Mesothelial cell of epicardium (in vitro differentiated cells): ENCODE data around the gene TANC1. TPM values are rescaled to one million over a fixed set of nuclear protein-coding genes. Genes with fewer than 3 reads are reported as not detected.
A peak's percentile ranks its signal among the peaks of the same experiment; 100 is the strongest.

Experiments used
- DNase-seq, 2 experiments: peaks; one replicate each; pipeline ENCODE4 v3.0.0; 2021; ENCODE audit warnings: low spot score in 2 of 2; ENCODE audit not compliant: unreplicated experiment in 2 of 2
- H3K27ac Mint-ChIP-seq: 2 replicates; pipeline ENCODE4 v1.8.0; 2021; ENCODE audit warnings: mixed read lengths
- H3K27me3 Mint-ChIP-seq: 2 replicates; pipeline ENCODE4 v1.8.0; 2021; ENCODE audit warnings: low read depth, mixed read lengths
- H3K36me3 Mint-ChIP-seq: 2 replicates; pipeline ENCODE4 v1.8.0; 2021; ENCODE audit warnings: mixed read lengths
- H3K4me1 Mint-ChIP-seq: 2 replicates; pipeline ENCODE4 v1.8.0; 2021; ENCODE audit warnings: mixed read lengths
- H3K4me3 Mint-ChIP-seq: 2 replicates; pipeline ENCODE4 v1.8.0; 2021; ENCODE audit warnings: mild to moderate bottlenecking, moderate library complexity, mixed read lengths
- H3K9me3 Mint-ChIP-seq: 2 replicates; pipeline ENCODE4 v1.8.0; 2021; ENCODE audit warnings: mixed read lengths
- total RNA-seq: library from RNA; stranded (reverse); gene quantifications from 3 replicates; pipeline ENCODE4 v1.2.1, GENCODE V29; 2021
- TF ChIP-seq, protein P1 (sequence below): fragments of 200-600 bp; sonication (generic); IDR thresholded peaks from one replicate; pipeline ENCODE4 v1.5.0; 2021; ENCODE audit warnings: antibody characterized with exemption; ENCODE audit not compliant: unreplicated experiment

TANC1 gene
- total RNA-seq, 1 donor from 2014 or later, result 138 TPM

DNA sequence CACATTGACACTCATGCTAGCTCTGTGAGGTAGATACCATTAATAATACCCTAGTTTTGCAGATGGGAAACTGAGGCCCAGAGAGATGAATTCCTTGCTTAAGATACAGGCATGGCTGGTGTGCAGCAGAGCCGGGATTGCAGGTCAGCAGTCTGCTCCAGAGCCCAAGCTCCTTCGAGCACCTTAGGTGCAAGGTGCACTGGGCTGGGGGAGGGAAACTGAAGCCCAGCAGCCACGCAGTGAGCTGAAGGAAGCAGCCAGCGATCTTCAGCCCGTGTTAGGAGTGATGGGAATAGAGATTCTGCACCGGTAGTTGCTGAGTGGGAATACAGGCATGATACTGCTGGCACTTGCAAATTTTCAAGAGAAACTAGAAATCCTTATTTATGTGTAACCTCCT, 50.6 kb downstream of the TANC1 start:
- no peak for DNase-seq
- H3K4me3 Mint-ChIP-seq, result no peak overlapping the region
- H3K27me3 Mint-ChIP-seq, result no peaks in the 10 kb centered on the region
- peaks cover 30% of the 10 kb centered on the region for H3K36me3 Mint-ChIP-seq
- H3K9me3 Mint-ChIP-seq, result peaks cover 23% of the 10 kb centered on the region
- H3K4me1 Mint-ChIP-seq, result peaks cover 8% of the 10 kb centered on the region
- TF ChIP-seq, protein P1, sequence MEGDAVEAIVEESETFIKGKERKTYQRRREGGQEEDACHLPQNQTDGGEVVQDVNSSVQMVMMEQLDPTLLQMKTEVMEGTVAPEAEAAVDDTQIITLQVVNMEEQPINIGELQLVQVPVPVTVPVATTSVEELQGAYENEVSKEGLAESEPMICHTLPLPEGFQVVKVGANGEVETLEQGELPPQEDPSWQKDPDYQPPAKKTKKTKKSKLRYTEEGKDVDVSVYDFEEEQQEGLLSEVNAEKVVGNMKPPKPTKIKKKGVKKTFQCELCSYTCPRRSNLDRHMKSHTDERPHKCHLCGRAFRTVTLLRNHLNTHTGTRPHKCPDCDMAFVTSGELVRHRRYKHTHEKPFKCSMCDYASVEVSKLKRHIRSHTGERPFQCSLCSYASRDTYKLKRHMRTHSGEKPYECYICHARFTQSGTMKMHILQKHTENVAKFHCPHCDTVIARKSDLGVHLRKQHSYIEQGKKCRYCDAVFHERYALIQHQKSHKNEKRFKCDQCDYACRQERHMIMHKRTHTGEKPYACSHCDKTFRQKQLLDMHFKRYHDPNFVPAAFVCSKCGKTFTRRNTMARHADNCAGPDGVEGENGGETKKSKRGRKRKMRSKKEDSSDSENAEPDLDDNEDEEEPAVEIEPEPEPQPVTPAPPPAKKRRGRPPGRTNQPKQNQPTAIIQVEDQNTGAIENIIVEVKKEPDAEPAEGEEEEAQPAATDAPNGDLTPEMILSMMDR, result no peak
- H3K27ac Mint-ChIP-seq, result no peak overlapping the region

DNA sequence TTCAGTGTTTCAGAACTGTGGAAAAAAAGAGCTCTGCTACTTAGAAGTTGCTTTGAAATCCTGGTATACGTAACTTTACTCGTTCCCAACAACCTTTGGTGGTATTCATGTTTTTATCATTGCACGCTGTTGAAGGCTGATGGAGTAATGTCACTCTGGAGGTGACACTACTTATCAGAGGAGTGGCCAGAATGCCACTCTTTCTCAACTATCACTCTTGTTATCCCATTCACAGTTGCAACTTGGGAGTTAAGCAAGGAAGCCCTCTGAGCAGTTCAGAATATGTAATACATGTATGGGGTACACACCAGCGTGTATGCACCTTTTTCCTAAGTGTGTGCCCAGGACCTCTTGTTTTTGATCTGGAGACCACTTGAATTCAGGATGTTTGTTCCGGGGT, 53.6 kb downstream of the TANC1 start:
- Mint-ChIP-seq H3K4me3 (no peak overlapping the region), H3K27me3 (no peaks in the 10 kb centered on the region)

DNA sequence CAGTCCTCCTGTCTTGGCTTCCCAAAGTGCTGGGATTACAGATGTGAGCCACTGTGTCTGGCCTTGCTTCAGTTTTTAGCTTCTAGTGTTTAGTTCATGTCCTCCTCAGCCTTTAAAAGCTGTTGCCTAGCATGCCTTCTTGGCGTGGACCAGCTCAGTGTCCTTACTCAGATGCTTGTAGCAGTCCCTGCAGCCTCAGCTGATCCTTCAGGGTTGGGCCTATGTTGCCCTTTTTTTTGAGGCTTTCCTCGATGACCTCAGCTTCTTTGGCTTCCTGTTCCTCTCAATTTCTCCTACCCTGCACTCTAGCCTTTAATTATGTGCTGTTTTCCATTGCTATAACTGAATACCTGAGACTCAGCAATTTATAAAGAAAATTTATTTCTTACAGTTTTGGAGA, 57.7 kb downstream of the TANC1 start:
- Mint-ChIP-seq H3K36me3 (peaks cover 14% of the 10 kb centered on the region), H3K27ac (peak overlapping the region; percentile 40), H3K4me3 (no peak overlapping the region), H3K27me3 (no peaks in the 10 kb centered on the region), H3K4me1 (peaks cover 35% of the 10 kb centered on the region), H3K9me3 (no peaks in the 10 kb centered on the region)
- no peak for DNase-seq
- TF ChIP-seq, protein P1, result no peak

More for the DNA sequence above, 53.6 kb downstream of the TANC1 start:
- H3K9me3 Mint-ChIP-seq, result no peaks in the 10 kb centered on the region
- H3K36me3 Mint-ChIP-seq, result peaks cover 6% of the 10 kb centered on the region
- H3K4me1 Mint-ChIP-seq, result peaks cover 13% of the 10 kb centered on the region
- no peak for DNase-seq
- TF ChIP-seq, protein P1, result no peak
- no peak overlapping the region for H3K27ac Mint-ChIP-seq

DNA sequence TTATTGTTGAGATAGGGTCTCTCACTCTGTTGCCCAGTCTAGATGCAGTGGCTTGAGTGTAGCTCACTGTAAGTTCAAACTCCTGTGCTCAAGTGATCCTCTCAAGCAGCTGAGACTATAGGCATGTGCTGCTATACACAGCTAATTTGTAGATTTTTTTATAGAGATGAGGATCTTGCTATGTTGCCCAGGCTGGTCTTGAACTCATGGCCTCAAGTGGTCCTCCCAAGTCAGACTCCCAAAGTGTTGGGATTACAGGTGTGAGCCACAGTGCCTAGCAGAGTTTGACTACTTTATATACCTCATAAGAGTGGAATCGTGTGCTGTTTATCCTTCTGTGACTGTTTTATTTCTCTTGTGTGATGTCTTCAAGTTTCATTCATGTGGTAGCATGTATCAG, 60.3 kb downstream of the TANC1 start:
- no peak for DNase-seq
- no peak overlapping the region for H3K4me3 Mint-ChIP-seq
- H3K36me3 Mint-ChIP-seq, result peaks cover 11% of the 10 kb centered on the region
- peaks cover 56% of the 10 kb centered on the region for H3K4me1 Mint-ChIP-seq
- no peaks in the 10 kb centered on the region for H3K9me3 Mint-ChIP-seq
- peak overlapping the region; percentile 88 for H3K27ac Mint-ChIP-seq
- H3K27me3 Mint-ChIP-seq, result no peaks in the 10 kb centered on the region
- TF ChIP-seq, protein P1, result no peak

DNA sequence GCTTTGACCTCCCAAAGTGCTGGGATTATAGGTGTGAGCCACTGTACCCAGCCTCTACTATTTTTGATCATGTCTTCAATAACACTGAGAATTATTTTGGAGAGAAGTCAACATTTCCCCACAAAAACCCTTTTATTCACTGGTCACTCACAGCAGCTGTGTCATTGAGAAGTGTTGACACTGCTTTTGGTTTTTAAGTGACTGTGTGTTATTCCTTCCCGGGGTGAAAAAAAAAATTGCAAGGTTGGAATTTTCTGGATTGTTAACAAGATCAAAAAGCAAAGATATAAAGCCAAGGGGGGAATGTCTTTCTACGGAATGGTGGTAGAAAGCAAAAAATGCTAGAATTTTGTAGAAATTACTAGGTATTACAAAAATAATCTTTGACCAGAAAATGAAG, 61.5 kb downstream of the TANC1 start:
- H3K36me3 Mint-ChIP-seq, result peaks cover 11% of the 10 kb centered on the region
- peaks cover 64% of the 10 kb centered on the region for H3K4me1 Mint-ChIP-seq
- H3K27me3 Mint-ChIP-seq, result no peaks in the 10 kb centered on the region

More for the DNA sequence above, 61.5 kb downstream of the TANC1 start:
- DNase-seq, result no peak
- peak overlapping the region; percentile 88 for H3K27ac Mint-ChIP-seq
- no peaks in the 10 kb centered on the region for H3K9me3 Mint-ChIP-seq
- no peak overlapping the region for H3K4me3 Mint-ChIP-seq
- TF ChIP-seq, protein P1, result no peak
